ENCODE results near the gene DCHS2.

DNA sequence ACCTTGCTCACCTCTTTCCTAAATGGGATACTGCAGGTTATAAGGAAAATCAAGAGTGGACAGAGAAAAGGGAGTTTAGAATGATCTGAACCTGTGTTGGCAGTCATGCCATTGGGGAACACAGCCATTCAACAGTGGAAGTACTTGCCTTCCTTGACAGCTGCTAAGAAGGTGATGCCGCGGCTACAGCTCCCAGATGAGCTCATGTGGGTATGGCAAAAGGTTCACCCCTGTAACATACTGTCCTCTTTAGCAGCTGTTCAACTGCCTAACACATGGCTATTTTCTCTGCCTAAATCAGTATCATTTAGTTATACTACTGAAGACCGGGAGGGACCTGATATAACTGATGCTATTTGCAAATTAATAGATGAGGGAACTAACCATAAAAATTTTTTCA lies 76.8 kb downstream of the DCHS2 start:
- TF ChIP-seq, protein P1, sequence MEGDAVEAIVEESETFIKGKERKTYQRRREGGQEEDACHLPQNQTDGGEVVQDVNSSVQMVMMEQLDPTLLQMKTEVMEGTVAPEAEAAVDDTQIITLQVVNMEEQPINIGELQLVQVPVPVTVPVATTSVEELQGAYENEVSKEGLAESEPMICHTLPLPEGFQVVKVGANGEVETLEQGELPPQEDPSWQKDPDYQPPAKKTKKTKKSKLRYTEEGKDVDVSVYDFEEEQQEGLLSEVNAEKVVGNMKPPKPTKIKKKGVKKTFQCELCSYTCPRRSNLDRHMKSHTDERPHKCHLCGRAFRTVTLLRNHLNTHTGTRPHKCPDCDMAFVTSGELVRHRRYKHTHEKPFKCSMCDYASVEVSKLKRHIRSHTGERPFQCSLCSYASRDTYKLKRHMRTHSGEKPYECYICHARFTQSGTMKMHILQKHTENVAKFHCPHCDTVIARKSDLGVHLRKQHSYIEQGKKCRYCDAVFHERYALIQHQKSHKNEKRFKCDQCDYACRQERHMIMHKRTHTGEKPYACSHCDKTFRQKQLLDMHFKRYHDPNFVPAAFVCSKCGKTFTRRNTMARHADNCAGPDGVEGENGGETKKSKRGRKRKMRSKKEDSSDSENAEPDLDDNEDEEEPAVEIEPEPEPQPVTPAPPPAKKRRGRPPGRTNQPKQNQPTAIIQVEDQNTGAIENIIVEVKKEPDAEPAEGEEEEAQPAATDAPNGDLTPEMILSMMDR (IDR thresholded peaks at IDR 0.05) = no peak
- TF ChIP-seq POLR2AphosphoS5 (IDR thresholded peaks at IDR 0.05) = no peak
- no peak for TF ChIP-seq POLR2A (IDR thresholded peaks at IDR 0.05)
- TF ChIP-seq EP300 (IDR thresholded peaks at IDR 0.05) = no peak

Data from suprapubic skin (tissue), 4 donors.